PFSK-1 (cell line): ENCODE measurements around the gene ARSK.

Experiments
- FOXP2 ChIP-seq: optimal IDR thresholded peaks from 2 replicates; pipeline ENCODE3; 2011; ENCODE audit warnings: borderline replicate concordance, control low read depth, inconsistent platforms; ENCODE audit not compliant: insufficient read depth; ENCODE audit errors: extremely low read length, extremely low read depth
- POLR2AphosphoS5 ChIP-seq: IDR thresholded peaks from 2 replicates; pipeline ENCODE4 v1.6.1; 2012; ENCODE audit warnings: low read depth, mild to moderate bottlenecking, control low read depth, low read length, moderate library complexity
- REST ChIP-seq, 2 experiments: IDR thresholded peaks; 2 replicates each; pipeline versions ENCODE4 v1.6.1 to v1.8.0; 2011 to 2012; ENCODE audit warnings: low read depth in 2 of 2, low read length in 2 of 2, control low read depth in 1 of 2, inconsistent platforms in 1 of 2, mild to moderate bottlenecking in 1 of 2, moderate library complexity in 1 of 2; ENCODE audit not compliant: insufficient read depth in 1 of 2
- SIN3A ChIP-seq: IDR thresholded peaks from 2 replicates; pipeline ENCODE4 v1.6.1; 2012; ENCODE audit warnings: mild to moderate bottlenecking, low read length, moderate library complexity, borderline replicate concordance; ENCODE audit not compliant: insufficient read depth
- TAF1 ChIP-seq: IDR thresholded peaks from 2 replicates; pipeline ENCODE4 v1.6.1; 2012; ENCODE audit warnings: low read length, control low read depth, borderline replicate concordance; ENCODE audit not compliant: insufficient read depth

DNA sequence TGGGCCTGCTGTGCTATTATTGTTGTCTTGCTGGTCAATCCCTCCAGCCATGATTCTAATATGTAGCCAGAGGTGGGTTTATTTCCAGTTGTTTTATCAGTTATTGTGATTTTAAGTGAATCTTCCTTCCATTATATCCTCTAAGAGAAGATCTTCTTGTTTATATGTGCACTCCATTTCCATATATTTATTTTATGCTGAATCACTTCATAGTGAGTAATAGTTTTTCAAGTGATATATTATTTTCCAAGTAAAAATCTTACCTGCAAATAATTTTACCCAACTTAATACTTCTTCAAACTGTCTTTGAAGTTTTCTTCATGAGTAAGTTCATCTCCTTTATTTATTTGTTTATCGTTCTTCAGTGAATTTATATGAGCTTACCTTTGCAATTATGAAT is 51.5 kb downstream of the ARSK start:
- TF ChIP-seq POLR2AphosphoS5, result no peak
- no peak for TF ChIP-seq REST (IDR thresholded peaks at IDR 0.05; ENCODE audit: insufficient read depth in 1 of 2, low read depth in 2 of 2, low read length in 2 of 2)
- TF ChIP-seq SIN3A, result no peak
- TF ChIP-seq TAF1, result no peak
- TF ChIP-seq FOXP2, result no peak
